Measurements from ENCODE around the gene ATMIN. TPM values are rescaled to one million over a fixed set of nuclear protein-coding genes. Genes with fewer than 3 reads are reported as not detected.

ATMIN gene
- total and polyA plus RNA-seq, 2 of the 13 experiments (the other 11 are each of a cell fraction or from before 2014, with no cell fraction given) = 34.6 to 60.4 TPM

DNA sequence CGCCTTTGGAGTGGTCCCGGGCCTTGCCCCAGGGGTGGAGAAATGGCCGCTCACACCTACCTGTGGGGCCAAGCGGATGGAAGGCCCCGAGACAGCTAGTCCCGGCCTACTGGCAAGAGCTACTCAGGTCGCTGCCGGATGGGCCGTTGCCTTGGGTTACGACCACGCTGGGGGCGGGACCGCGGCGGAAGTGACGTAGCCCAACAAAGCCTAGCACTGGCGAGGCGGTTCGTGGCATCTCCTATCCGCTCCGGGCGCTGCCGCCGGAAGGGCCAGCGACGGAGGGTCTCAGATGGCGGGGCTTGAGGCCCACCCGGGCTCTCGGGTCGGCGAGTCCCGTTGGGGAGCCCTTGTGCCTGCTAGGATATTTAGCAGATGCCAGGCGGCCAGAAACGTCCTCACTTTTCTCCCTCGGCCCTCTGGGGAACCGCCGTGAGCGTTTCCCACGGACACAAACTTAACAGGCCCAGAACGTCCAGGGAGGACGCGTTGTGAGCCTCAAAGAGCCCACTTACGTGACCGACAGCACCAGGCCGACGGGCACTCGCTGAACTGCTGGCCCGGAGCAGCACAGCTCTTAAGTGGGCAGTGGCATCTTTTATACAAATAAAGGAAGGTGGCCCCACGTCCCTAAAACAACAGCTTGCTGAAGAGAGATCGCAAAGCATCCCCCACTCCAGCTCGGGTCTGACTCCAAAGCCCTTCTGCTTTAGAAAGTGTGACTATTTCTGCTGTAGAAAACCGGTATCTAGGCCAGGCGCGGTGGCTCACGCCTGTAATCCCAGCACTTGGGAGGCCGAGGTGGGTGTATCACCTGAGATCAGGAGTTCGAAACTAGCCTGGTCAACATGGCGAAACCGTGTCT, 41.7 kb downstream of the ATMIN start, which contains the start of gene C16orf46 (continued):
- TF ChIP-seq RARA (CRISPR knock-in tag; IDR thresholded peaks at IDR 0.05) = peak; percentile 45; the same call in 1 of the 2 replicates
- no peak for TF ChIP-seq RELA (CRISPR knock-in tag; IDR thresholded peaks at IDR 0.05)
- TF ChIP-seq NCOA5 (CRISPR knock-in tag; IDR thresholded peaks at IDR 0.05) = 0 out of 2 replicates have a peak, but pooled peaks have one; percentile 38
- TF ChIP-seq HNRNPLL (IDR thresholded peaks at IDR 0.05; ENCODE audit: low read depth, low read length, poor library complexity, severe bottlenecking) = peak; percentile 91
- no peak for TF ChIP-seq ZNF3 (CRISPR knock-in tag; IDR thresholded peaks at IDR 0.05)
- TF ChIP-seq, protein P1, sequence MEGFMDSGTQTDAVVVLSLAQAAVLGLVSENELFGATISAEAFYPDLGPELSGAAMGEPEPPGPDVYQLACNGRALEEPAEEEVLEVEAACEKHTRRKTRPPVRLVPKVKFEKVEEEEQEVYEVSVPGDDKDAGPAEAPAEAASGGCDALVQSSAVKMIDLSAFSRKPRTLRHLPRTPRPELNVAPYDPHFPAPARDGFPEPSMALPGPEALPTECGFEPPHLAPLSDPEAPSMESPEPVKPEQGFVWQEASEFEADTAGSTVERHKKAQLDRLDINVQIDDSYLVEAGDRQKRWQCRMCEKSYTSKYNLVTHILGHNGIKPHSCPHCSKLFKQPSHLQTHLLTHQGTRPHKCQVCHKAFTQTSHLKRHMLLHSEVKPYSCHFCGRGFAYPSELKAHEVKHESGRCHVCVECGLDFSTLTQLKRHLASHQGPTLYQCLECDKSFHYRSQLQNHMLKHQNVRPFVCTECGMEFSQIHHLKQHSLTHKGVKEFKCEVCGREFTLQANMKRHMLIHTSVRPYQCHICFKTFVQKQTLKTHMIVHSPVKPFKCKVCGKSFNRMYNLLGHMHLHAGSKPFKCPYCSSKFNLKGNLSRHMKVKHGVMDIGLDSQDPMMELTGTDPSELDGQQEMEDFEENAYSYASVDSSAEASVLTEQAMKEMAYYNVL (CRISPR knock-in tag; IDR thresholded peaks at IDR 0.05; ENCODE audit: borderline replicate concordance) = peak; percentile 78; the same call in 1 of the 2 replicates
- peak; percentile 74 for TF ChIP-seq ZNF547 (CRISPR knock-in tag; IDR thresholded peaks at IDR 0.05)
- TF ChIP-seq, protein P2, sequence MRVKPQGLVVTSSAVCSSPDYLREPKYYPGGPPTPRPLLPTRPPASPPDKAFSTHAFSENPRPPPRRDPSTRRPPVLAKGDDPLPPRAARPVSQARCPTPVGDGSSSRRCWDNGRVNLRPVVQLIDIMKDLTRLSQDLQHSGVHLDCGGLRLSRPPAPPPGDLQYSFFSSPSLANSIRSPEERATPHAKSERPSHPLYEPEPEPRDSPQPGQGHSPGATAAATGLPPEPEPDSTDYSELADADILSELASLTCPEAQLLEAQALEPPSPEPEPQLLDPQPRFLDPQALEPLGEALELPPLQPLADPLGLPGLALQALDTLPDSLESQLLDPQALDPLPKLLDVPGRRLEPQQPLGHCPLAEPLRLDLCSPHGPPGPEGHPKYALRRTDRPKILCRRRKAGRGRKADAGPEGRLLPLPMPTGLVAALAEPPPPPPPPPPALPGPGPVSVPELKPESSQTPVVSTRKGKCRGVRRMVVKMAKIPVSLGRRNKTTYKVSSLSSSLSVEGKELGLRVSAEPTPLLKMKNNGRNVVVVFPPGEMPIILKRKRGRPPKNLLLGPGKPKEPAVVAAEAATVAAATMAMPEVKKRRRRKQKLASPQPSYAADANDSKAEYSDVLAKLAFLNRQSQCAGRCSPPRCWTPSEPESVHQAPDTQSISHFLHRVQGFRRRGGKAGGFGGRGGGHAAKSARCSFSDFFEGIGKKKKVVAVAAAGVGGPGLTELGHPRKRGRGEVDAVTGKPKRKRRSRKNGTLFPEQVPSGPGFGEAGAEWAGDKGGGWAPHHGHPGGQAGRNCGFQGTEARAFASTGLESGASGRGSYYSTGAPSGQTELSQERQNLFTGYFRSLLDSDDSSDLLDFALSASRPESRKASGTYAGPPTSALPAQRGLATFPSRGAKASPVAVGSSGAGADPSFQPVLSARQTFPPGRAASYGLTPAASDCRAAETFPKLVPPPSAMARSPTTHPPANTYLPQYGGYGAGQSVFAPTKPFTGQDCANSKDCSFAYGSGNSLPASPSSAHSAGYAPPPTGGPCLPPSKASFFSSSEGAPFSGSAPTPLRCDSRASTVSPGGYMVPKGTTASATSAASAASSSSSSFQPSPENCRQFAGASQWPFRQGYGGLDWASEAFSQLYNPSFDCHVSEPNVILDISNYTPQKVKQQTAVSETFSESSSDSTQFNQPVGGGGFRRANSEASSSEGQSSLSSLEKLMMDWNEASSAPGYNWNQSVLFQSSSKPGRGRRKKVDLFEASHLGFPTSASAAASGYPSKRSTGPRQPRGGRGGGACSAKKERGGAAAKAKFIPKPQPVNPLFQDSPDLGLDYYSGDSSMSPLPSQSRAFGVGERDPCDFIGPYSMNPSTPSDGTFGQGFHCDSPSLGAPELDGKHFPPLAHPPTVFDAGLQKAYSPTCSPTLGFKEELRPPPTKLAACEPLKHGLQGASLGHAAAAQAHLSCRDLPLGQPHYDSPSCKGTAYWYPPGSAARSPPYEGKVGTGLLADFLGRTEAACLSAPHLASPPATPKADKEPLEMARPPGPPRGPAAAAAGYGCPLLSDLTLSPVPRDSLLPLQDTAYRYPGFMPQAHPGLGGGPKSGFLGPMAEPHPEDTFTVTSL (CRISPR knock-in tag; IDR thresholded peaks at IDR 0.05; ENCODE audit: borderline replicate concordance) = no peak
- TF ChIP-seq MAFG (CRISPR knock-in tag; IDR thresholded peaks at IDR 0.05) = no peak
- TF ChIP-seq JUN (CRISPR knock-in tag; IDR thresholded peaks at IDR 0.05) = no peak
- TF ChIP-seq, protein P3, sequence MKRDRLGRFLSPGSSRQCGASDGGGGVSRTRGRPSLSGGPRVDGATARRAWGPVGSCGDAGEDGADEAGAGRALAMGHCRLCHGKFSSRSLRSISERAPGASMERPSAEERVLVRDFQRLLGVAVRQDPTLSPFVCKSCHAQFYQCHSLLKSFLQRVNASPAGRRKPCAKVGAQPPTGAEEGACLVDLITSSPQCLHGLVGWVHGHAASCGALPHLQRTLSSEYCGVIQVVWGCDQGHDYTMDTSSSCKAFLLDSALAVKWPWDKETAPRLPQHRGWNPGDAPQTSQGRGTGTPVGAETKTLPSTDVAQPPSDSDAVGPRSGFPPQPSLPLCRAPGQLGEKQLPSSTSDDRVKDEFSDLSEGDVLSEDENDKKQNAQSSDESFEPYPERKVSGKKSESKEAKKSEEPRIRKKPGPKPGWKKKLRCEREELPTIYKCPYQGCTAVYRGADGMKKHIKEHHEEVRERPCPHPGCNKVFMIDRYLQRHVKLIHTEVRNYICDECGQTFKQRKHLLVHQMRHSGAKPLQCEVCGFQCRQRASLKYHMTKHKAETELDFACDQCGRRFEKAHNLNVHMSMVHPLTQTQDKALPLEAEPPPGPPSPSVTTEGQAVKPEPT (CRISPR knock-in tag; IDR thresholded peaks at IDR 0.05; ENCODE audit: low read depth) = peak; percentile 89
- TF ChIP-seq, protein P4, sequence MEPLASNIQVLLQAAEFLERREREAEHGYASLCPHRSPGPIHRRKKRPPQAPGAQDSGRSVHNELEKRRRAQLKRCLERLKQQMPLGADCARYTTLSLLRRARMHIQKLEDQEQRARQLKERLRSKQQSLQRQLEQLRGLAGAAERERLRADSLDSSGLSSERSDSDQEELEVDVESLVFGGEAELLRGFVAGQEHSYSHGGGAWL (CRISPR knock-in tag; IDR thresholded peaks at IDR 0.05) = 0 out of 2 replicates have a peak, but pooled peaks have one; percentile 36
- peak; percentile 17 for TF ChIP-seq TAF15 (IDR thresholded peaks at IDR 0.05; ENCODE audit: low read depth, low read length, poor library complexity, severe bottlenecking)
- TF ChIP-seq SRF (IDR thresholded peaks at IDR 0.05; ENCODE audit: low read depth, low read length) = no peak
- TF ChIP-seq RFXANK (CRISPR knock-in tag; IDR thresholded peaks at IDR 0.05) = no peak; the same call in 1 of the 2 replicates
- peak; percentile 90 for TF ChIP-seq CBFB (CRISPR knock-in tag; IDR thresholded peaks at IDR 0.05)
- no peak for TF ChIP-seq HDAC6 (IDR thresholded peaks at IDR 0.05; ENCODE audit: low read depth, low read length)
- TF ChIP-seq SIN3B (IDR thresholded peaks at IDR 0.05; ENCODE audit: low read length) = peak; percentile 52; the same call in 1 of the 2 replicates
- TF ChIP-seq ZNF776 (CRISPR knock-in tag; IDR thresholded peaks at IDR 0.05) = peak; percentile 83; the same call in 1 of the 2 replicates
- TF ChIP-seq ZNF343 (CRISPR knock-in tag; IDR thresholded peaks at IDR 0.05) = no peak
